GM19455 (cell line): ENCODE measurements around the gene THSD7A.
"Not testable (repeated sequence)": the region's sequence is repeated elsewhere in the genome, so short reads cannot be mapped to it uniquely, and the experiment has no call there.

Experiments used
- ATAC-seq: cut with Tn5 transposase; IDR thresholded peaks from one replicate; pipeline ENCODE4 v1.9.1; 2021; ENCODE audit not compliant: unreplicated experiment

THSD7A gene

GRCh38 chr7:11529382-11529781, 302.6 kb downstream of the THSD7A start:
- no peak for ATAC-seq

DNA sequence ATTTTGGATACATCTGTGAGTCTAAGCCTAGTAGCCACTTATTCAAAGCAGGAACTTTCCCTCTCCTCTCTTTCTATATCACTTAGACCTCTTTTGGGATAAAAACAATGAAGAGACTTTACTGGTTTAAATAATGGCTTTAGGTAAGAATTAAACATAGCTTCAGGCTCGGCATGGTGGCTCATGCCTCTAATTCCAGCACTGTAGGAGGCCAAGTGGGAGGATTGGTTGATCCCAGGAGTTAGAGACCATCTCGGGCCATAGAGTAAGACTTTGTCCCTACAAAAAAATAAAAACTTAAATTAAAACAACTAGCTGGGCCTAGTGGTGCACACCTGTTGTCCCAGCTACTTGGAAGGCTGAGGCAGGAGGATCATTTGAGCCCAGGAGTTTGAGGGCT, 304.3 kb downstream of the THSD7A start:
- ATAC-seq, result no peak

DNA sequence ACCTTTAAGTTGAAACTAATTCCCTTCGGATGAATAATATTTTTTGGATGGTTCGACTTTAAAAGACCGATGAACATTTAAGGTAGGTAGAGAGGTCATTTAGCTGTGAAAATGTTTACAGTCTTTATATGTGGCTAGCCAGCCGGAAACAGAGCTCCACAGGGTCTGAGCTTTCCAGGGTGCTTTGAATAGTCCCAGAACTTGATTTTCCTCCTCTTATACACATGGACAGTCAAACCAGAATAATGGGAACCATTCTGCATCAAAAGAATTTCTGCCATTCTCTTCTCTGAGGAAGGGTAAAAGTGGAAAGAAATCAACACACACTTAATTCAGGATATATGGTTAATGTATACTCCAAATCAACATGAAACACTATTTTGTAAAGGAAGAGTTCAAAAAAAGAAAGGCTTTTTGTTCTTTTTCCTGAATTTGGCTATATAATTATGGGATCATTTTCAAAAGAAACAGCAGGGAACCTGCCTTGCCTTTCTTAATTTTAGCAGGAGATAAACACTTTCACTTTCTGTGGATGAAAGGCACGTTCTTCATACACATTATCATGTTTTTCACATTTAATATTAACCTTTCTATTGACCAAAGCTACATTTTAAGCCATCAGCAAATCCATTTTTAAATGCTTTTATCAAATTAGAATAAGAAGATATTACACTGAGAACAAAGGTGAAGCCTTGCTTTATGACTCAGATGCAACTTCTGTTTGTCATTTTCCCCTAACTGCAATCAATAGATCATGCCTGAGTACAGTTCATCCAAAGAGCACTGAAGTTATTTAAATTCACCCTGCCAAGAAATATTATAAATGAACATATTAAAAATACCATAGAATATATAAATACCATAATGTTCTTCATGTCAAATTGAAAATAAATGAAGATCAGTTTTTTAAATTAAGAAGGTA, 307.3 kb downstream of the THSD7A start:
- ATAC-seq, result no peak

GRCh38 chr7:11521964-11522499, 310.0 kb downstream of the THSD7A start:
- not testable (repeated sequence) for ATAC-seq

- ATAC-seq, result no peak
Observed at GRCh38 chr7:11517853-11518252, 314.1 kb downstream of the THSD7A start.

- ATAC-seq, result no peak
Observed at GRCh38 chr7:11516328-11516727, 315.7 kb downstream of the THSD7A start.

- no peak for ATAC-seq
Observed at GRCh38 chr7:11513460-11513859, 318.5 kb downstream of the THSD7A start.

DNA sequence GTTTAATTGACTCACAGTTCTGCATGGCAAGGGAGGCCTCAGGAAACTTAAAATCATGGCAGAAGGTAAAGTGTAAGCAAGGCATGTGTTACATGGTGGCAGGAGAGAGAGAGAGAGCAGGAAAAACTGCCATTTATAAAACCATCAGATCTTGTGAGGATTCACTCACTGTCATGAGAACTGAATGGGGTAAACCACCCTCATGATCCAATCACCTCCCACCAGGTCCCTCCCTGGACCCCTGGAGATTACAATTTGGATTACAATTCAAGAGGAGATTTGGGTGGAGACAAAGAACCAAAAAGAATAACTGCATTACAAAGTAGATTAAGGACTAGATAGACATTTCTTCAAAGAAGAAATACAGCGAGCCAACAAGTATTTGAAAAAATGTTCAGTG, 324.1 kb downstream of the THSD7A start:
- no peak for ATAC-seq

- ATAC-seq, result no peak
Observed at GRCh38 chr7:11506417-11506816, 325.6 kb downstream of the THSD7A start.

GRCh38 chr7:11505471-11505985, 326.5 kb downstream of the THSD7A start:
- ATAC-seq, result no peak

GRCh38 chr7:11492307-11492706, 339.7 kb downstream of the THSD7A start:
- ATAC-seq, result no peak

GRCh38 chr7:11491811-11492210, 340.2 kb downstream of the THSD7A start:
- no peak for ATAC-seq

- ATAC-seq, result no peak
Observed at GRCh38 chr7:11489280-11489679, 342.7 kb downstream of the THSD7A start.

GRCh38 chr7:11486271-11486670, 345.7 kb downstream of the THSD7A start:
- no peak for ATAC-seq

DNA sequence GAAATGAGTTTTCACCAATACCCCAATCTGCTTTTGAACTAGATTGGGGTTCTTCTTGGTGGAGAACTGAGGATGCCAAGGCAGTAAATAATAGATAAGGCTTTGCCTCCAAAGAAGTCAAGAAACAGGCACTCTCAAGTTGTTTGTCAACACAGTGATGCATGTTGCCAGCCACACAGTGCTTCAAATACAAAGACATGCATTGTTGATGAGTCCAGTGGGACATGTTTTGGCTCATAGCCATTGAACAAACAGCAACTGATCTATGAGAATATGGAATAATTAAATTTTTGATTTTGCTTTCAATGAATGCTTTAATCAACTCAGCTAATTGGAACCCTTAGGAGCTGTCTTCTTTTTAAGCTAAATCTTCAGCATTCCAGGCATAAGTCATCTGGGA, 346.4 kb downstream of the THSD7A start:
- no peak for ATAC-seq

- ATAC-seq, result no peak
Observed at GRCh38 chr7:11480143-11480542, 351.9 kb downstream of the THSD7A start.

- ATAC-seq, result no peak
Observed at GRCh38 chr7:11478882-11479281, 353.1 kb downstream of the THSD7A start.

- ATAC-seq, result no peak
Observed at GRCh38 chr7:11478426-11478825, 353.6 kb downstream of the THSD7A start.

DNA sequence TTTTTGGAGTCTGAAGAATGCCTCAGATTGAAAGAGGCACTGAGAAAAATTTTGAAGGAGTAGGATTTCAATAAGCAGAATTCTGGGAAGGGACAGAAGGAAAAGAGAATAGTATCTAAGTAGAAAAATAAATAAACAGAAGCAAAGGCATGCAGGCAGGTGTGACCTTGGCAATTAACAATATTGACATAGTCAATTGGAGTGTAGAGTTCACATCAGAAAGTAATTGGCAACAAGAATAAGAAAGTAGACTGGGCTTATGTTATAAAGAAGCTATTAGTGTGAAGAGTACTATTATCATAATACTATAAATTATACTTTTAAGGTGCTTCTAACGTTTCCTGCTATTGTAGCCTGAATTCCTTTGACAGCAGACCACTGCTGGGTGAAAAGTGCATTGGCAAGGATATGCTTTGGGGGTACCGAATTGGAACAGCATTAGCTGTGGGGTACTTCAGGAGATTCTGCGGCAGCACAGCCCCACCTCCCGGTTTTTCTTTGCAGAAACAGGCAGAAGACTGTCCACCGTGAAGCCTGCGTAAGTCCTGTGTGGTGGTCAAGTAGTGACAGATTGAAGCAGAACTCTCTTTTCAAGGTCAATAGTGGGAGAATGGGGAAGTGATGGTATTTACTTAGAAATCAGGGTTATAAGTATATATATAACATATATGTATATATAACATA, 357.0 kb downstream of the THSD7A start:
- ATAC-seq, result no peak

DNA sequence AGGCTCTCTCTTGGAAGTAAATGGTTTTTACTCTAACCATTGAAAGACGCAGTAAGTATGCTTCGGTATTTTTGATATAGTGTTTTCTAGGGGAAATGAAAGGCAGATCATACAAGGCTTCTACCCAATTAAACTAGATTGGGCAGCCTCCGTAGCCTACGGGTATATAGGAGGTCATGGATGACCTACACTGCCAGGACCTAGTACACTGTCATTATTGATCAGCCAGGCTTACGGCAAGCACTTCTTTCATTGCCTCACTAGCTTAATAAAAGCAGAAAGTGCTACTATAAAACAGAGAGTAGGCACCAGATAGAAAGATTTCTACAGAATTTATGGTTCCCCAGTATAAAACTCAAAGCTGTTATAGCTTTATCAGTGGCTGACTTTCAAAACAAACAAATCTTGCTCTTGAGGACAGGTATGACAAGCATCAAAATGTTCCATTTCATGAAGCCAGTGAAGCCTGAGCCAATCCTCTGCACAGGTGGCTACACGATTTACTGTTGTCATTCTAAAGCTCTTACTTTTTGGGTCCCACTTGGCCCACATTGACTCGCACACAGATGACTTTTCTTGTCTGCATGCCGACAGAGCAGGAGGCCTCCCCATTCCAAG, 358.1 kb downstream of the THSD7A start:
- ATAC-seq, result no peak

- no peak for ATAC-seq
Observed at GRCh38 chr7:11473220-11473619, 358.8 kb downstream of the THSD7A start.
